Pancreas (tissue), 10 donors: ENCODE results near the gene ASB5. TPM values are rescaled to one million over a fixed set of nuclear protein-coding genes. Genes with fewer than 3 reads are reported as not detected.

Experiments
- ATAC-seq, 4 donors: fragments of 200-7000 bp; cut with Tn5 transposase; one replicate each; pipeline versions ENCODE4 v1.8.0 to v1.9.1; 2020; ENCODE audit warnings: mild to moderate bottlenecking in 4 of 4, moderate library complexity in 4 of 4
- DNase-seq, 6 donors: peaks; one replicate each; pipeline ENCODE4 v3.0.0-alpha.2; 2020
- FAIRE-seq: peaks from 2 replicates; lab custom pipeline; 2012; peaks lifted over from hg19 to GRCh38; lab: Jason Lieb, UNC
- H3K27ac ChIP-seq, 4 donors: fragments of 200-600 bp; sonication (generic); 1 replicate in 3 of 4; 2 replicates in 1 of 4; pipeline versions ENCODE4 v1.5.0 to v1.8.0; 2020
- H3K27me3 ChIP-seq, 4 donors: fragments of 200-600 bp; one replicate each; pipeline ENCODE4 v1.8.0; 2021
- H3K36me3 ChIP-seq, 3 donors: fragments of 200-600 bp; sonication (generic) in 1 of 3; one replicate each; pipeline versions ENCODE4 v1.5.0 to v1.8.0; 2020 to 2021
- H3K4me1 ChIP-seq, 3 donors: fragments of 200-600 bp; one replicate each; pipeline ENCODE4 v1.8.0; 2021
- H3K4me3 ChIP-seq, 4 donors: fragments of 200-600 bp; sonication (generic) in 2 of 4; one replicate each; pipeline versions ENCODE4 v1.5.0 to v1.8.0; 2020 to 2021
- H3K9me3 ChIP-seq, 4 donors: fragments of 200-600 bp; one replicate each; pipeline ENCODE4 v1.8.0; 2021
- WGBS, 2 donors: extraction: QIAGEN DNeasy Blood & Tissue Kit; methylation state at CpG; one replicate each; pipeline ENCODE4 v1.1.7; 2013; 5-methylcytosine and 5-hydroxymethylcytosine counted together
- intact Hi-C, 3 donors: fragments of 100-400 bp; cut with DNase I; formaldehyde crosslinking; loops; one replicate each; pipeline versions ENCODE4 v1.11.1 to v1.14.2; 2022
- polyA plus RNA-seq, 2 donors: library from polyadenylated mRNA; stranded (reverse); fragments of 200-250 nt; gene quantifications; one replicate each; pipeline ENCODE4 v1.2.3, GENCODE V29; 2013
- total RNA-seq, 6 donors: library from RNA; stranded (reverse); fragmentation: NEBNext Ultra II Directional in 4 of 6; extraction: Animal tissue kit (Norgen Biotek cat#: 25700) in 4 of 6; gene quantifications; one replicate each; pipeline versions ENCODE4 v1.2.1 to v1.2.4, GENCODE V29; 2021 to 2023
- TF ChIP-seq, protein P1 (sequence below), 4 donors: fragments of 200-600 bp; sonication (generic) in 3 of 4; IDR thresholded peaks; one replicate each; pipeline versions ENCODE4 v1.5.0 to v1.8.0; 2021; ENCODE audit warnings: antibody characterized with exemption in 4 of 4
- donor health status: healthy with polysubstance abuse.
- donor health status: DM: no; HTN: no; CAD: no; lungs with moderate emphysema.
- donor health status: DM: no; HTN: no; CAD: no.
- donor health status: control.
- donor health status: control.
- donor health status: Bipolar disorder and iron deficiency.
- donor health status: DM: yes; HTN: yes; CAD: no.
- donor health status: DM: no; HTN: no; CAD: no.
- donor health status: DM: no; HTN: no; CAD: no.
- donor health status: DM: yes; HTN: yes; CAD: no.

The ASB5 gene
- total and polyA plus RNA-seq, 8 donors: 0.08 to 0.38 TPM; not detected in 6

DNA sequence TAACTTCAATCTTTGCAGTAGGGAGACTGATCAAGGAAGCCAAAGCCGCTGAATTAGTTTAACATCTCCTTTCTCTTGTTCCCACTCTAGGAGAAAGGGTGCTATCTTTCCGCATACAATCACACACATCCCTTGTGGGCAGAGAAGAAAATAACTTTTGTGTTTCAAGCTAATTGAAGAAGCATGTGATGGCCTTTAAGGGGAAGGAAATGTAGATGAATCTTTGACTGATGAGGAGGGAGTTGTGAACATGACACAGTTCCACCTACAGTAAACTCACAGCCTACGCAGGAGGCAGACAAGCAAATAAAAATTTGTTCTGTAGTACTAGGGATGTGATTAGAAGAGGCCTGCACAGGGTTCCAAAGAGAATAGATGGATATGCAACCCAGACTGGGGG lies 58.9 kb downstream of the ASB5 start:
- Histone ChIP-seq H3K9me3 (no peaks in the 10 kb centered on the region), H3K27me3 (no peaks in the 10 kb centered on the region), H3K4me3 (no peak overlapping the region), H3K27ac (no peak overlapping the region), H3K36me3 (no peaks in the 10 kb centered on the region), H3K4me1 (no peaks in the 10 kb centered on the region)
- TF ChIP-seq, protein P1, sequence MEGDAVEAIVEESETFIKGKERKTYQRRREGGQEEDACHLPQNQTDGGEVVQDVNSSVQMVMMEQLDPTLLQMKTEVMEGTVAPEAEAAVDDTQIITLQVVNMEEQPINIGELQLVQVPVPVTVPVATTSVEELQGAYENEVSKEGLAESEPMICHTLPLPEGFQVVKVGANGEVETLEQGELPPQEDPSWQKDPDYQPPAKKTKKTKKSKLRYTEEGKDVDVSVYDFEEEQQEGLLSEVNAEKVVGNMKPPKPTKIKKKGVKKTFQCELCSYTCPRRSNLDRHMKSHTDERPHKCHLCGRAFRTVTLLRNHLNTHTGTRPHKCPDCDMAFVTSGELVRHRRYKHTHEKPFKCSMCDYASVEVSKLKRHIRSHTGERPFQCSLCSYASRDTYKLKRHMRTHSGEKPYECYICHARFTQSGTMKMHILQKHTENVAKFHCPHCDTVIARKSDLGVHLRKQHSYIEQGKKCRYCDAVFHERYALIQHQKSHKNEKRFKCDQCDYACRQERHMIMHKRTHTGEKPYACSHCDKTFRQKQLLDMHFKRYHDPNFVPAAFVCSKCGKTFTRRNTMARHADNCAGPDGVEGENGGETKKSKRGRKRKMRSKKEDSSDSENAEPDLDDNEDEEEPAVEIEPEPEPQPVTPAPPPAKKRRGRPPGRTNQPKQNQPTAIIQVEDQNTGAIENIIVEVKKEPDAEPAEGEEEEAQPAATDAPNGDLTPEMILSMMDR (IDR thresholded peaks at IDR 0.05): no peak
- ATAC-seq (no peak), DNase-seq (no peak), FAIRE-seq (no peak)
- 71 to 75% methylated on average over 3 of the region's 3 CpGs for WGBS, 2 donors
- intact Hi-C loops: no loop called here

DNA sequence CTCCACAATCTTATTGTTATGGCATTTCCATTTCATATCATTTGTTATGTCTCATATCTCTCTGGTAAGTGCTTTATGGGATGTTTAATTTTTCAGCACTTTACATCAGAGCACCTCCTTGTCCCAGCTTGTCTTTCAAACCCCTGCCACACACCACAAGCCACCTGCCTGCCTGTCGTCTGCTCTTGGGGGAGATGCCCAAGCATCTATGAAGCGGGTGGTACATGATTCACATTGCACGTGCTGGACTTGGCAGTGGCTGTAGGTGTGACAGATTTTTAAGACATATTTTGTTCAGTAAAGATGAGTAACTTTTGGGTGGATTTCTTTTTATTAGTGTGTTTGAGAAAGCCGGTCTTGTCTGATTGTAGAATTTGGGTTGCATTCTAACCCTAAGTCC lies 59.5 kb downstream of the ASB5 start:
- intact Hi-C loops: no loop called here
- WGBS, 2 donors: 72 to 84% methylated on average over 4 of the region's 4 CpGs

DNA sequence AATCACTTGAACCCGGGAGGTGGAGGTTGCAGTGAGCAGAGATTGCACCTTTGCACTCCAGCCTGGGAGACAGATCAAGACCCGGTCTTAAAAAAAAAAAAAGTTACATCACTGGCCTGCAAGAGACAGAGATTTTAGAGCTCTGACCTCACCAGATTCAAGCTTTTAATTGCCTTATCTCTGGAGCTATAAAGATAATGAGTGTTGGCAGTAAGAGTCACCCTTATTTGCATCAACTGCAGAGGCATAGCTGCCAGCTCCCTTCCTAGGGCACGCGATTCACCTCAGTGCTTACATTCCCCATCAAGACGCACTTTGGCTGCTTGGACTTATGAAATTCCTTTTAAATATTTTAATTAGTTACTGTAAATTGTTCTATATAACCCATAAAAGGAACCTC lies 61.2 kb downstream of the ASB5 start:
- TF ChIP-seq, protein P1 (IDR thresholded peaks at IDR 0.05): no peak
- Histone ChIP-seq H3K36me3 (no peaks in the 10 kb centered on the region), H3K4me3 (no peak overlapping the region), H3K4me1 (no peaks in the 10 kb centered on the region), H3K9me3 (no peaks in the 10 kb centered on the region), H3K27ac (no peak overlapping the region), H3K27me3 (no peaks in the 10 kb centered on the region)
- no peak for DNase-seq
- FAIRE-seq: no peak
- intact Hi-C loops: no loop called here
- no peak for ATAC-seq
- WGBS, 2 donors: 64 to 86% methylated on average over 5 of the region's 5 CpGs

More for the DNA sequence above, 59.5 kb downstream of the ASB5 start:
- Histone ChIP-seq H3K27me3 (no peaks in the 10 kb centered on the region), H3K4me3 (no peak overlapping the region), H3K9me3 (no peaks in the 10 kb centered on the region), H3K4me1 (no peaks in the 10 kb centered on the region), H3K27ac (no peak overlapping the region), H3K36me3 (no peaks in the 10 kb centered on the region)
- ATAC-seq: no peak
- no peak for FAIRE-seq
- TF ChIP-seq, protein P1 (IDR thresholded peaks at IDR 0.05): no peak
- DNase-seq: no peak

DNA sequence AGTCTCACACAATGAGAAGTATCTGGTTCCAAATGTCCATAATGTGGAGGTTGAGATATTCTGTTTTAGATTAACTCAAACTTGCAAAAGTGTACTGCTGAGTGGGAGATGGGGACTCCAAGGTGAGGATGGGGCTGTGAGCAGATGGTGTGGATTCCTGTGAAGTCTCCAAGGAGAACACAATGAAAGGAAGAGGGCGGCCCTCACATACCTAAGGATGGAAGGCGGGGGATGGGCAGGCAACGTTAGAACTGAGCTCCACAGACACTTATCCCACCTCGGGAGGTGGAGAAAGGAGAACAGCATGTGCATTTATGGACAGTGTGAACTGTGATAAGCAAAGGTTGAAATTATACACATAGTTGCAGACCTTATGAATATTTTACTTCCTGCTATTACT lies 63.7 kb downstream of the ASB5 start:
- no peaks in the 10 kb centered on the region for H3K36me3 ChIP-seq
- H3K27ac ChIP-seq: no peak overlapping the region
- 48 to 51% methylated on average over 4 of the region's 4 CpGs for WGBS, 2 donors
- H3K4me3 ChIP-seq: no peak overlapping the region
- no peak for FAIRE-seq
- no peaks in the 10 kb centered on the region for H3K4me1 ChIP-seq
- DNase-seq: no peak
- no peak for ATAC-seq
- intact Hi-C loops: no loop called here
- no peaks in the 10 kb centered on the region for H3K27me3 ChIP-seq
- H3K9me3 ChIP-seq: no peaks in the 10 kb centered on the region
- TF ChIP-seq, protein P1 (IDR thresholded peaks at IDR 0.05): no peak

DNA sequence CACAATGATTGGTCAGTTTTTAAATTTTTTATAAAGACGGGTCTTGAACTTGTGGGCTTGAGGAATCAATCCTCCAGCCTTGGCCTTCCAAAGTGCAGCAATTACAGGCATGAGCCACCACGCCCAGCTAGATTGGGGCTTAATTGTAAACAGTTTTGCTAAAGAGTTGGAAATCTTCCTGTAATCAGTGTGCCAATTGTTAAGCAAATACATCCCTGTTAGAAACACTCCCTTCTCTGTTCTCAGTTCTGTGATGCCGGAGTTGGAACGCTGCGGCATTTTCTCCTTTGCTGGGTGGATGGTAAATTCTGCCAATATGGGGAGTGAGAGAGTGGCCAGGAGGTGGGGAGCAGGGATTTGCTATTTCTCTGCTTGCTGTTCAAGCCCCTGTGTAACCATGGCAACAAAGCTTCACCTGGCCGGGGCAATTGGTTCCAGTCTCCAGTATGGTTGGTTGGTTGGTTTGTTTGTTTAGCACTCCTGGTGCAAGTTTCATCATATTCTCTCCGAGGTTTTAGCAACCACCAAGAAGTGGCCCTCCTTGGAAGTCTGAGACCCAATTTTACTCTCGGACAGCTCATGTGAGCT lies 70.6 kb downstream of the ASB5 start:
- intact Hi-C loops: no loop called here
- ATAC-seq (no peak), FAIRE-seq (no peak), DNase-seq (no peak)
- WGBS, 2 donors: 51 to 72% methylated on average over 8 of the region's 8 CpGs
- Histone ChIP-seq H3K9me3 (no peaks in the 10 kb centered on the region), H3K4me3 (no peak overlapping the region), H3K27me3 (no peaks in the 10 kb centered on the region), H3K36me3 (no peaks in the 10 kb centered on the region), H3K27ac (no peak overlapping the region), H3K4me1 (peaks cover 0 to 4% (median 0%) of the 10 kb centered on the region in 3 donors)
- TF ChIP-seq, protein P1 (IDR thresholded peaks at IDR 0.05): no peak
